ENCODE measurements around the gene RRP1.

The RRP1 gene

GRCh38 chr21:43741423-43742096 is 47.8 kb upstream of the RRP1 start:
- no peak for TF ChIP-seq EZH2 (IDR thresholded peaks at IDR 0.05; ENCODE audit: borderline replicate concordance, low read length)
- no peak for TF ChIP-seq CTCF (IDR thresholded peaks at IDR 0.05; ENCODE audit: low read length)
- H3K36me3 ChIP-seq (ENCODE audit: insufficient read depth, low read length) = peaks cover 19% of the 10 kb centered on the region; the same call in 1 of the 2 replicates
- H3K4me1 ChIP-seq (ENCODE audit: insufficient read depth, low read length, severe bottlenecking) = no peaks in the 10 kb centered on the region
- no peak overlapping the region for H3K4me3 ChIP-seq (ENCODE audit: low read depth, low read length, poor library complexity, severe bottlenecking)
- H3K27ac ChIP-seq (ENCODE audit: low read depth, low read length, poor library complexity, severe bottlenecking) = no peak overlapping the region
- no peaks in the 10 kb centered on the region for H3K27me3 ChIP-seq (ENCODE audit: insufficient read depth, low read length)
- H3K4me2 ChIP-seq (ENCODE audit: low read length) = no peak overlapping the region
- H4K20me1 ChIP-seq (ENCODE audit: insufficient read depth, low read length) = no peaks in the 10 kb centered on the region
- H3K9me2 ChIP-seq (ENCODE audit: low read depth, low read length) = no peaks in the 10 kb centered on the region
- no peaks in the 10 kb centered on the region for H3K79me2 ChIP-seq (ENCODE audit: insufficient read depth, low read length)
- H3K9ac ChIP-seq (ENCODE audit: low read length) = no peak overlapping the region
- H2AFZ ChIP-seq (ENCODE audit: low read length) = no peak overlapping the region
- no peaks in the 10 kb centered on the region for H3F3A ChIP-seq (ENCODE audit: insufficient read depth, low read length)
- H3K9me3 ChIP-seq (ENCODE audit: low read length) = no peaks in the 10 kb centered on the region

GRCh38 chr21:43743947-43744346 is 45.4 kb upstream of the RRP1 start:
- Histone ChIP-seq H3K36me3 (ENCODE audit: insufficient read depth, low read length) (peaks cover 27% of the 10 kb centered on the region; the same call in 1 of the 2 replicates), H3K27me3 (ENCODE audit: insufficient read depth, low read length) (no peaks in the 10 kb centered on the region), H3K9ac (ENCODE audit: low read length) (no peak overlapping the region), H3F3A (ENCODE audit: insufficient read depth, low read length) (no peaks in the 10 kb centered on the region), H2AFZ (ENCODE audit: low read length) (no peak overlapping the region), H3K4me2 (ENCODE audit: low read length) (no peak overlapping the region), H3K9me2 (ENCODE audit: low read depth, low read length) (no peaks in the 10 kb centered on the region), H3K4me3 (ENCODE audit: low read depth, low read length, poor library complexity, severe bottlenecking) (no peak overlapping the region), H3K79me2 (ENCODE audit: insufficient read depth, low read length) (no peaks in the 10 kb centered on the region), H3K9me3 (ENCODE audit: low read length) (no peaks in the 10 kb centered on the region), H4K20me1 (ENCODE audit: insufficient read depth, low read length) (no peaks in the 10 kb centered on the region), H3K4me1 (ENCODE audit: insufficient read depth, low read length, severe bottlenecking) (no peaks in the 10 kb centered on the region), H3K27ac (ENCODE audit: low read depth, low read length, poor library complexity, severe bottlenecking) (no peak overlapping the region)
- TF ChIP-seq EZH2 (IDR thresholded peaks at IDR 0.05; ENCODE audit: borderline replicate concordance, low read length) (no peak), CTCF (IDR thresholded peaks at IDR 0.05; ENCODE audit: low read length) (no peak)

- Histone ChIP-seq H3K4me2 (ENCODE audit: low read length) (no peak overlapping the region), H3K27ac (ENCODE audit: low read depth, low read length, poor library complexity, severe bottlenecking) (no peak overlapping the region), H3K4me1 (ENCODE audit: insufficient read depth, low read length, severe bottlenecking) (no peaks in the 10 kb centered on the region), H3K9ac (ENCODE audit: low read length) (no peak overlapping the region), H3K4me3 (ENCODE audit: low read depth, low read length, poor library complexity, severe bottlenecking) (no peak overlapping the region), H3K36me3 (ENCODE audit: insufficient read depth, low read length) (peaks cover 27% of the 10 kb centered on the region; the same call in 1 of the 2 replicates), H3K9me3 (ENCODE audit: low read length) (no peaks in the 10 kb centered on the region), H3K79me2 (ENCODE audit: insufficient read depth, low read length) (no peaks in the 10 kb centered on the region), H3K9me2 (ENCODE audit: low read depth, low read length) (no peaks in the 10 kb centered on the region), H3K27me3 (ENCODE audit: insufficient read depth, low read length) (no peaks in the 10 kb centered on the region), H4K20me1 (ENCODE audit: insufficient read depth, low read length) (no peaks in the 10 kb centered on the region), H3F3A (ENCODE audit: insufficient read depth, low read length) (no peaks in the 10 kb centered on the region), H2AFZ (ENCODE audit: low read length) (no peak overlapping the region)
- TF ChIP-seq EZH2 (IDR thresholded peaks at IDR 0.05; ENCODE audit: borderline replicate concordance, low read length) (no peak), CTCF (IDR thresholded peaks at IDR 0.05; ENCODE audit: low read length) (no peak)
Measured at GRCh38 chr21:43744725-43745124, 44.7 kb upstream of the RRP1 start.

All from OCI-LY1 (cell line).